NCI-H1048 (cell line): ENCODE data around the gene MTG2.

Source experiments
- DNase-seq: peaks from one replicate; lab custom pipeline; 2025; lab: John Stamatoyannopoulos, UW

MTG2 gene

GRCh38 chr20:62206388-62206775 lies 23.6 kb downstream of the MTG2 start:
- DNase-seq: no peak

GRCh38 chr20:62208061-62208794 lies 25.4 kb downstream of the MTG2 start:
- no peak for DNase-seq

- no peak for DNase-seq
Measured at GRCh38 chr20:62208795-62209755, 26.2 kb downstream of the MTG2 start.

- DNase-seq: no peak
Measured at GRCh38 chr20:62209850-62210495, 27.1 kb downstream of the MTG2 start.

- DNase-seq: no peak
Measured at GRCh38 chr20:62210496-62210855, 27.6 kb downstream of the MTG2 start.

- no peak for DNase-seq
Measured at GRCh38 chr20:62211216-62211615, 28.4 kb downstream of the MTG2 start.

- no peak for DNase-seq
Measured at GRCh38 chr20:62211769-62212288, 29.0 kb downstream of the MTG2 start.

GRCh38 chr20:62212299-62212698 lies 29.5 kb downstream of the MTG2 start:
- no peak for DNase-seq

GRCh38 chr20:62214067-62214466 lies 31.2 kb downstream of the MTG2 start:
- no peak for DNase-seq

GRCh38 chr20:62215020-62215990 lies 32.5 kb downstream of the MTG2 start:
- DNase-seq: no peak

- DNase-seq: no peak
Measured at GRCh38 chr20:62215991-62216635, 33.3 kb downstream of the MTG2 start.

- DNase-seq: no peak
Measured at GRCh38 chr20:62216636-62217566, 34.1 kb downstream of the MTG2 start.

GRCh38 chr20:62217913-62218773 lies 35.3 kb downstream of the MTG2 start:
- no peak for DNase-seq

- no peak for DNase-seq
Measured at GRCh38 chr20:62219101-62219991, 36.5 kb downstream of the MTG2 start.

GRCh38 chr20:62219992-62220665 lies 37.3 kb downstream of the MTG2 start, which contains the start of gene HRH3:
Gene HRH3, minus strand, starts transcription at chr20:62220278. Its CDS starts 308 bp downstream, at chr20:62219970.
- DNase-seq: no peak

GRCh38 chr20:62220666-62221568 lies 38.1 kb downstream of the MTG2 start:
- no peak for DNase-seq
